Erythroblast (primary cell): Measurements from ENCODE around the gene TSFM.

Experiments
- DNase-seq, 2 experiments: peaks; one replicate each; lab custom pipeline; 2025; lab: John Stamatoyannopoulos, UW
- GATA1 ChIP-seq: IDR thresholded peaks from 2 replicates; pipeline ENCODE4 v1.6.1; 2011; ENCODE audit warnings: low read depth, mild to moderate bottlenecking, control low read depth, low read length, moderate library complexity
- POLR2A ChIP-seq: IDR thresholded peaks from 2 replicates; pipeline ENCODE4 v1.6.1; 2011; ENCODE audit warnings: mild to moderate bottlenecking, low read length

The TSFM gene

GRCh38 chr12:57793920-57794319 is 11.3 kb downstream of the TSFM start:
- TF ChIP-seq GATA1, result no peak
- TF ChIP-seq POLR2A, result no peak
- DNase-seq, result peak in 1 of 2 experiments; percentile 16

- no peak for TF ChIP-seq POLR2A
- TF ChIP-seq GATA1, result no peak
- DNase-seq, result no peak
Observed at GRCh38 chr12:57795354-57795753, 12.8 kb downstream of the TSFM start.

- TF ChIP-seq GATA1 (no peak), POLR2A (no peak)
- DNase-seq, result no peak
Observed at GRCh38 chr12:57796996-57797395, 14.4 kb downstream of the TSFM start.

GRCh38 chr12:57797933-57798332 is 15.3 kb downstream of the TSFM start:
- TF ChIP-seq GATA1 (no peak), POLR2A (no peak)
- no peak for DNase-seq

GRCh38 chr12:57800965-57801364 is 18.4 kb downstream of the TSFM start:
- DNase-seq, result no peak
- TF ChIP-seq GATA1 (no peak), POLR2A (no peak)

- no peak for DNase-seq
- TF ChIP-seq GATA1 (no peak), POLR2A (no peak)
Observed at GRCh38 chr12:57802607-57803006, 20.0 kb downstream of the TSFM start.

GRCh38 chr12:57803319-57803893 is 20.8 kb downstream of the TSFM start:
- TF ChIP-seq POLR2A, result no peak
- TF ChIP-seq GATA1, result no peak
- peak; percentile 22 to 45 for DNase-seq

- TF ChIP-seq GATA1 (no peak), POLR2A (no peak)
- no peak for DNase-seq
Observed at GRCh38 chr12:57806677-57807076, 24.1 kb downstream of the TSFM start.

- TF ChIP-seq GATA1 (no peak), POLR2A (no peak)
- no peak for DNase-seq
Observed at GRCh38 chr12:57807285-57807684, 24.7 kb downstream of the TSFM start.

- no peak for DNase-seq
- TF ChIP-seq POLR2A, result no peak
- no peak for TF ChIP-seq GATA1
Observed at GRCh38 chr12:57808351-57808750, 25.8 kb downstream of the TSFM start.

- TF ChIP-seq POLR2A, result no peak
- no peak for TF ChIP-seq GATA1
- DNase-seq, result no peak
Observed at GRCh38 chr12:57809425-57809824, 26.8 kb downstream of the TSFM start.

GRCh38 chr12:57810450-57810849 is 27.9 kb downstream of the TSFM start:
- peak; percentile 25 to 63 for DNase-seq
- TF ChIP-seq GATA1 (no peak), POLR2A (no peak)

GRCh38 chr12:57811028-57811755 is 28.6 kb downstream of the TSFM start:
- DNase-seq, result no peak
- TF ChIP-seq GATA1 (no peak), POLR2A (no peak)

GRCh38 chr12:57813111-57813970 is 30.8 kb downstream of the TSFM start:
- no peak for DNase-seq
- TF ChIP-seq GATA1 (no peak), POLR2A (no peak)
